HG03565 (cell line): Measurements from ENCODE around the gene BIRC5.
"Not testable (repeated sequence)": the region's sequence is repeated elsewhere in the genome, so short reads cannot be mapped to it uniquely, and the experiment has no call there.

Experiments
- ATAC-seq: cut with Tn5 transposase; IDR thresholded peaks from one replicate; pipeline ENCODE4 v1.9.1; 2021; ENCODE audit warnings: mild to moderate bottlenecking, moderate library complexity; ENCODE audit not compliant: unreplicated experiment

The BIRC5 gene

GRCh38 chr17:78224231-78225087, 10.4 kb downstream of the BIRC5 start:
- ATAC-seq = no peak

- ATAC-seq = no peak
These were observed 11.2 kb downstream of the BIRC5 start for GRCh38 chr17:78225088-78225865.

GRCh38 chr17:78226055-78226758, 12.2 kb downstream of the BIRC5 start:
- no peak for ATAC-seq

- no peak for ATAC-seq
These were observed 12.9 kb downstream of the BIRC5 start for GRCh38 chr17:78226759-78227454.

GRCh38 chr17:78227455-78227916, 13.4 kb downstream of the BIRC5 start:
- ATAC-seq = no peak

GRCh38 chr17:78228176-78228575, 14.1 kb downstream of the BIRC5 start:
- ATAC-seq = no peak

- ATAC-seq = no peak
These were observed 16.4 kb downstream of the BIRC5 start for GRCh38 chr17:78230252-78230962.

- ATAC-seq = no peak
These were observed 17.2 kb downstream of the BIRC5 start, which contains the start of gene TMEM235 for GRCh38 chr17:78230996-78231935. TSS of gene TMEM235 (plus strand) at chr17:78231631. CDS start at chr17:78232024, 393 bp downstream.

GRCh38 chr17:78231991-78232858, 18.2 kb downstream of the BIRC5 start:
- ATAC-seq = no peak

- no peak for ATAC-seq
These were observed 18.8 kb downstream of the BIRC5 start for GRCh38 chr17:78232859-78233173.

- ATAC-seq = no peak
These were observed 19.6 kb downstream of the BIRC5 start for GRCh38 chr17:78233678-78234077.

- no peak for ATAC-seq
These were observed 20.3 kb downstream of the BIRC5 start for GRCh38 chr17:78234261-78234865.

GRCh38 chr17:78235022-78235421, 21.0 kb downstream of the BIRC5 start:
- not testable (repeated sequence) for ATAC-seq

- ATAC-seq = no peak
These were observed 21.8 kb downstream of the BIRC5 start for GRCh38 chr17:78235885-78236284.

- no peak for ATAC-seq
These were observed 22.5 kb downstream of the BIRC5 start for GRCh38 chr17:78236362-78237127.

GRCh38 chr17:78237401-78238012, 23.5 kb downstream of the BIRC5 start:
- no peak for ATAC-seq
